ENCODE measurements around the gene SMG6.
"Not testable (repeated sequence)": the region's sequence is repeated elsewhere in the genome, so short reads cannot be mapped to it uniquely, and the experiment has no call there.

The SMG6 gene

GRCh38 chr17:2259769-2260536 is 43.6 kb downstream of the SMG6 start:
- DNase-seq: peak; percentile 59

- DNase-seq: not testable (repeated sequence)
These were observed 44.8 kb downstream of the SMG6 start for GRCh38 chr17:2258830-2259229.

- DNase-seq: no peak
These were observed 49.7 kb downstream of the SMG6 start for GRCh38 chr17:2253768-2254406.

GRCh38 chr17:2253362-2253761 is 50.2 kb downstream of the SMG6 start:
- no peak for DNase-seq

- DNase-seq: no peak
These were observed 52.5 kb downstream of the SMG6 start for GRCh38 chr17:2251098-2251497.

- DNase-seq: peak; percentile 49
These were observed 53.2 kb downstream of the SMG6 start for GRCh38 chr17:2250140-2251095.

- no peak for DNase-seq
These were observed 56.6 kb downstream of the SMG6 start for GRCh38 chr17:2247005-2247404.

- peak; percentile 86 for DNase-seq
These were observed 58.8 kb downstream of the SMG6 start for GRCh38 chr17:2244545-2245525.

GRCh38 chr17:2243953-2244352 is 59.6 kb downstream of the SMG6 start:
- no peak for DNase-seq

GRCh38 chr17:2241823-2242222 is 61.8 kb downstream of the SMG6 start:
- no peak for DNase-seq

- DNase-seq: no peak
These were observed 63.0 kb downstream of the SMG6 start for GRCh38 chr17:2240541-2240940.

- peak; percentile 31 for DNase-seq
These were observed 63.6 kb downstream of the SMG6 start for GRCh38 chr17:2239882-2240430.

- no peak for DNase-seq
These were observed 64.4 kb downstream of the SMG6 start for GRCh38 chr17:2239170-2239551.

- no peak for DNase-seq
These were observed 65.0 kb downstream of the SMG6 start for GRCh38 chr17:2238432-2239169.

- no peak for DNase-seq
These were observed 65.6 kb downstream of the SMG6 start for GRCh38 chr17:2237950-2238349.

- no peak for DNase-seq
These were observed 66.1 kb downstream of the SMG6 start for GRCh38 chr17:2237521-2237921.

GRCh38 chr17:2235792-2236366 is 67.7 kb downstream of the SMG6 start:
- no peak for DNase-seq

GRCh38 chr17:2235265-2235664 is 68.3 kb downstream of the SMG6 start:
- no peak for DNase-seq

- DNase-seq: no peak
These were observed 70.1 kb downstream of the SMG6 start for GRCh38 chr17:2233441-2233947.

- no peak for DNase-seq
These were observed 71.3 kb downstream of the SMG6 start for GRCh38 chr17:2232244-2232638.

- no peak for DNase-seq
These were observed 72.7 kb downstream of the SMG6 start for GRCh38 chr17:2230877-2231276.

Data from activated T-cell treated with anti-CD3 and anti-CD28 coated beads, Interleukin-2, amount 50 U/mL, for 1 hour (primary cell).